Forelimb muscle (tissue), 1 donor: ENCODE measurements around the gene CATSPERZ. TPM values are rescaled to one million over a fixed set of nuclear protein-coding genes. Genes with fewer than 3 reads are reported as not detected.

Experiments
- DNase-seq: peaks from one replicate; pipeline ENCODE4 v3.0.0-alpha.2; 2013; ENCODE audit warnings: low read depth
- polyA plus RNA-seq: library from polyadenylated mRNA; unstranded; fragments of 120-200 nt; gene quantifications from one replicate; pipeline ENCODE4 v1.2.1, GENCODE V29; 2013; ENCODE audit not compliant: insufficient read length

CATSPERZ gene
- polyA plus RNA-seq, 1 donor: not detected

- no peak for DNase-seq
Measured at GRCh38 chr11:64263947-64264317, 36.2 kb upstream of the CATSPERZ start.

- no peak for DNase-seq
Measured at GRCh38 chr11:64264371-64264852, 35.7 kb upstream of the CATSPERZ start.

GRCh38 chr11:64265176-64266160 lies 34.7 kb upstream of the CATSPERZ start:
- no peak for DNase-seq

GRCh38 chr11:64266339-64266738 lies 33.8 kb upstream of the CATSPERZ start:
- no peak for DNase-seq

GRCh38 chr11:64267207-64267945 lies 32.8 kb upstream of the CATSPERZ start:
- DNase-seq: no peak

- no peak for DNase-seq
Measured at GRCh38 chr11:64268025-64268892, 31.9 kb upstream of the CATSPERZ start.

GRCh38 chr11:64268893-64269539 lies 31.1 kb upstream of the CATSPERZ start:
- DNase-seq: no peak

- peak; percentile 99 for DNase-seq
Measured at GRCh38 chr11:64269540-64270220, 30.5 kb upstream of the CATSPERZ start.

- DNase-seq: no peak
Measured at GRCh38 chr11:64275031-64275800, 24.9 kb upstream of the CATSPERZ start.

GRCh38 chr11:64275841-64276240 lies 24.3 kb upstream of the CATSPERZ start:
- no peak for DNase-seq

- DNase-seq: no peak
Measured at GRCh38 chr11:64276653-64277431, 23.3 kb upstream of the CATSPERZ start.

- DNase-seq: no peak
Measured at GRCh38 chr11:64278576-64279190, 21.5 kb upstream of the CATSPERZ start.

GRCh38 chr11:64281957-64282770 lies 18.0 kb upstream of the CATSPERZ start:
- DNase-seq: no peak

- no peak for DNase-seq
Measured at GRCh38 chr11:64283092-64283491, 17.1 kb upstream of the CATSPERZ start.

GRCh38 chr11:64284048-64284961 lies 15.9 kb upstream of the CATSPERZ start, which contains the start of gene BAD:
Gene BAD (minus strand): TSS chr11:64284665. CDS start chr11:64284368, 297 bp downstream.
- no peak for DNase-seq
